Activated CD4-positive, alpha-beta T cell treated with anti-CD3 and anti-CD28 coated beads, Interleukin-2, amount 50 U/mL, for 1 hour (primary cell): ENCODE data around the gene PMPCA.
"Not testable (repeated sequence)": the region's sequence is repeated elsewhere in the genome, so short reads cannot be mapped to it uniquely, and the experiment has no call there.

ENCODE experiments used
- DNase-seq: peaks from one replicate; pipeline ENCODE4 v3.0.0-alpha.2; 2020

Gene PMPCA

DNA sequence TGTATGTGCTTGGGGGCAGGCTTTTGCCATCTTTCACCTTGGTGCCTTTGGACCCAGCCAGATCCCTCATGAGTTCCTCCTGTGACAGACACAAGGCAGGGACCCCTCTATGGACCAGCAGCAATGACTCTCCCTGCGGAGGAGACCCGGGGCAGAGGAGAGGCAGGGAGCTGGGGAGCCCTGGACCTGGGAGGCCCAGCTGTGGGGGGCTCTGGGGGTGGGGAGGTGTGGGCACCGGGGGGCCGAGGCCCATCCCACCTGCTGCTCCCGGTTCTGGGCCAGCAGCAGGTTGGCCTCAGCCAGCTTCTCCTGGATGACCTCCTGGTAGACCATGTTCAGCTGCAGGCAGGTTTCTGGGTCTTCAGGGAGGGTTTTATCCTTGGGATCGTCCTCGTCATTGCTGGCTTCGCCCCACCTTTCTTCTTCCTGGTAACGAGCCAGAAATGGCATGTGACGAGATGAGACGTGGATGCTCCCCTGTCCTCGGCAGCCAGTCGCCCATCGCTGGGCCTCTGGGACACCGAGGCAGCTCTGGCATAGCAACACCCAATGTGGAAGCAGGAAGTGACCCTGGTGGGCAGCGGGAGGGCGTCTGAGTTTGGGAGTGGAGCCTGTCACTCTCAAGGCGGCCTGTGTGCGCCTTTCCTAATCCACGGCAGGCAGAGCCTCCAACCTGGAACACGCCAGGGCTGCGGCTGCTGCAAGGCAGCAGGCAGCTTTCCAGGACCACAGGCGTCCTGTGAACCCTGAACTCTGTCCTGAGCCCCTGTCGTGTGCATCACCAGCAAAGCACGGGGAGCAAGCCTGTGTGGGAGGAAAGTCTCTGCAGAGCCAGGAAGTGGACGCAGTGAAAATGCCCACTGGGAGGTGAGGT, 14.9 kb upstream of the PMPCA start:
- no peak for DNase-seq

DNA sequence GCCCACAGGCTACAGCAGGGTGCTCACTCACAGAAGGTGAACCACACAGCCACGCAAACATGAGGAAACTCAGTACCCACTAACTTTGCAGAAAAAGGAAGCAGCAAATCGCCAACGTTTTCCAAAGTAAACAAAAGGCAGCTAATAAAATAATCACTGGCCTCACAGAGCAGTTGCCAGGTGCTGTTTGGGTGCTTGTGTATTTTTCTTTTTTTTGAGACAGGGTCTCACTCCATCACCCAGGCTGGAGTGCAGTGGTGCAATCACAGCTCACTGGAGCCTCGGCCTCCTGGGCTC, 14.3 kb upstream of the PMPCA start:
- no peak for DNase-seq

DNA sequence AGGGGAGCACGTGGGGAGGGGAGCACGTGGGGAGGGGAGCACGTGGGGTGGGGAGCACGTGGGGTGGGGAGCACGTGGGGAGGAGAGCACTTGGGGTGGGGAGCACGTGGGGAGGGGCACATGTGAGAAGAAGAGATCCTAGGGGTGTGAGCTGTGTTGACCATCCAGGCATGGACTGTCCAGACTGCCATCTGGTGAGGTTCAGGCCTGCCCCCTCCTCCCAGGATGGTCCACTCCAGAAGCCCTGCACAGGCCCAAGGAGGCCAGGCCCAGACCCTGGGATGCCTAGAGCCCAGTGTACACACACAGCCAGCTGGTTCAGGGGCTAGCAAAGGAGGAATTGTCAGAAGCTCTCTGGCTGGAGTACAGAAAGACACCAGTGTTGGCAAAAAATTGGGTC, 12.8 kb upstream of the PMPCA start:
- no peak for DNase-seq

DNA sequence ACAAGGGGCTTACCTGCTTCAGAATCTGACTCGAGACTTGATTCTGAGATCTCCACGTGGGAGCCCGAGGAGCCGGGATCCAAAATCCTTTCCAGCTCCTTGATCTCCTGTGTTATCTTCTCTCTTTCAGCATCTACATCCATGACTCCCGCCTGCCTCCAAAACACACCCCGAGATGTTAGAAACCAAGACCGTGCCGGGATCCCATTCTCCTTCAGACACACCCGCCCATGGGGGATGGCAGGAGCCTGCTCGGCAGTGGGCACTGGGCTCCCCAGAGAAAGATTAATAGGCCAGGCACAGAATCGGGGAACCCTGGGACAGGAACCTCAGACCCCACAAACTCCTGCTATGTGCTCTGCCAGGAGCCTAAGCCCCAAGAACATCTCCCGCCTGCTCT, 12.2 kb upstream of the PMPCA start:
- DNase-seq = no peak

DNA sequence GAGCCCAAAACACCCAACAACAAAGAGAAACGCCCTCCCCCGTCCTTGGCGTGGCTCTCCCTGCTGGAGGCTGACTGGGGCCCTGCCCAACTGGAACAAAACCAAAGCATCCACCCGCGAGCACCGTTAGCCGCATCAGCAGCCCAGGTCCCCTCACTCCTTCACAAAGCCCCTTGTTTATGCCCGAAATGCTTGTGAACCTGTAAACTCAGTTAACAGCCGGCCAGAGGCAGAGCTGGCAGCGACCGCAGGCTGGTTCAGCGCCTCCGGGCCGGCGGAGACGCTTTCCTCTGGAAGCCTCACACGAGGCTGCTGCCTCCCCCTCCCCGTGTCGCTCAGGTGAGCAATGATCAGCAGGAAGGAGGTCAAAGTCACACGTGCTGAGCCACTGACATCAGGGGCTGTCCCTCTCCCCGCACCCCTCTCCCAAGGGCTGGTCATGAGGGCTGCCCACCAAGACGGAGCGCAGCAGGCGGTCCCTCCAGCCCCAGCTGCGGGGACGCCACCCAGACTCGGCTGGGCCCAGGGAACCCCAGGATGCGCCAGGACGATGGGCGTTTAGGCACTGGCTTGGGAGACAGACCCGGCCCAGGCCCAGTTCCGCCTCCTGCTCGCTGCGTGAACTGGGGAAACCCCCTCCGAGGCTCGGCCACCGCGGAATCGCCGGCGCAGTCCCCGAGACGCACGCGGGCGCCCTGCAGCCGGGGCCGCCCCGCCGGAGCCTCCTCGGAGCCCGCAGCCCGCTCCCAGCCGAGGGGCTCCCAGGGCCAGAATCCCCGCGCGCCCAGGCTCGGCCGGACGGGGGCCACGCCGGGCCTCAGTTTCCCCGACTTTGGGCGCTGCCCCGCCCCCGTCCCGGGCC, 11.1 kb upstream of the PMPCA start:
- peak; percentile 25 for DNase-seq

DNA sequence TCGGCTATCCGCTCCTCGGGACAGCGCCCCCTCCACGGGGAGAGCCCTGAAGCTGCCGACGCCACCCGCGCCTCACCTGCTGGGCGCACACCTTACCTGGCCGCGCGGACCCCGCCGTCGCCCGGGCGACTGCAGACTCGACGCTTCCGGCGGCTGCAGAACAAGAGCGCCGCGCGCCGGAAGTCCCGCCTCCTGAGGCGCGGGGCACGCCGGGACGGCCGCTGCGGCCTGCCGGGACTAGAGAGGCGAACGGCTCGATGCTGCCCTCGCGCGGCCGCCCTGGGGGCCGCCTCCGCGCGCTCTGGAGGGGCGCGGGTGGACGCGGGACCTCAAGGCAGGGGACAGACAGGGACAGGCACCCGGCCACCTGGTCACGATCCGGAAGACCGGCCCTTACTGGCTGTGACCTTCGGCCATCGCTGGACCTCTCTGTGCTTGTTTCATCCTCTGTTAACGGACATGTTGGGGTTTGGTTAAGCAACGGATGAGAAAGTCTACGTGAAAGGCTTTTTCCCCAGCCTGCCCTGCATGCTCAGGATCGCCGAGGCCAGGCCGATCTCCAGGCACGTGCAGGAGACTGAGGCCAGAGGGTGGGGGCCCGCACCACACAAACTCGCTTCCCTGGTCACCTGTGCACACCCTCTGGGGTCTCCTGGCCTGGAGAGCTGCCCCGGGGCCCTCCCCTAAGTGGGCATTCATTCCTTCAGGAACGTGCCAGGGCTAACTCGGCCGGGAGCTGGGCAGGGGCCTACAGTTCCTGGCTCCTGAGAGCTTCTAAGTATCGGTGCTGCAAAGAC, 10.2 kb upstream of the PMPCA start, which contains the start of gene SNAPC4:
Gene SNAPC4, minus strand, starts transcription at position 133 of the 797 bp plus-strand sequence. CDS start 1,742 bp downstream, outside the sequence.
- DNase-seq = peak; percentile 83

DNA sequence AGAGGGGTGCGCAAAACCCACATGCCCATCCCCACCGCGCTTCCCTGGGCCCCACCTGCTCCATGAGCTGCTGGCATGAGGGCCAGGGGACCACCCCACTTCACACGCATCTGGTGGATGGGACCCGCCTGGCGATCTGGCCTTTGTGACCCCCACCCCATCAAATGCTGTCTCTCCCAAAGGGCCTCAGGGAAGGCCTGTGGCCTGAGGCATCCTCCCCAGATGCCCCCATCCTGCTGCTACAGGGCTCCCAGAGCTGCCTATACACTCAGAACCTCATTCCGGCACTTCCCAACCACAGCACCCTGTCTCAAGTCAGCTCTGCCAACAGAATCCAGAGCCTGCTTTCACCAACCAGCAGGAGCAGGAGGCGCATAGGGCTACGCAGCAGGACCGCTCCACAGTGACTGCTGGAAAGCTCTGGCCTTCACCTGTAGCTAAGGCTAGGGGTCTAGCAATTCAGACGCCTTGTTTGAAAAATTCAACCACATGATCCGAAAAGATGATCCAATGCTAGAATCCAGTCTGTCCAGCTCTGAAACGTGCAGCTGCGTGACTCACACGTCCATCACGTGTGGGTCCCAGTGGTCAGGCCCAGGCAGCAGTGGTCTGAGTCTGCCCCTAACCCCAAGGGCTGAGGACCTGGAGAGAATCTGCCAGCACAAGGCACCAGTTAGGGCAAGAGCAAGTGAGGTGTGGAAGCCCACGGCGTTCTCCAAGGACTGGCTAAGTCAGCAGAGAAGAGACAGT, 9.1 kb upstream of the PMPCA start:
- DNase-seq = no peak

DNA sequence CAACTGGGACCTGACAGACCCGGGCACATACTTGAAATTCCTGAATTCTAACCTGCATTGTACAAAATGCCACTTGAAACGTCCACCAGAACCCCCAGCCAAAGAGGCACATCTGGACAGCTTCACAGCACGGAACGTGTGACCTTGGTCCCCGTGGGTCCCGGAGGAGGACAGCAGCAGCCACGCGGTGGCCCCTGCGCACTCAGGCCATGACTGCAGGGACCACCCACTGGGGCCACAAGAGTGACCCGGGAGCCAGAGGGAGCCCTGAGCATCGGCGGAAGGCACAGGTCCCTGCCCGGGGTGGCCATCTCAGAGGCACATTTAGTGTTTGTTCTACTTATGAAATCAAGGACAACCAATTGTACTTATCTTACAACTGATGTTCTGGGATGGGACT, 8.4 kb upstream of the PMPCA start:
- DNase-seq = no peak

DNA sequence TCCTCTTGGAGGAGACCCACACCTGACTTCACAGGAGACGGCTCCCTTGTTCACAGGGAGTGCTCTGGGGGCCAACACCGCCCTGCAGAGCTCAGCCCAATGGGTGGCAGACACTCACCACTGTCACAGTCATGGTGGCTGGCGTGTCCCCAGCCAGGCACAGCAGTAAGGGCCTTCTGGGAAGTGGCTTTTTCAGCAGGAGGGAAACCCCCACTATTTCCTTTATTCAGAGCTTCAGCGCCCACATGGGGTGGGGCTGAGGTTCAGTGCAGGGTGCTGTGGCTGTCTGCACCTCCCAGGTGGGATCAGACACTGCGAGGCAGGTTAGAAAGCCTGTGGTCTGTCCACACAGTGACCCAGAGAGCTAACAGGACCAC, 6.9 kb upstream of the PMPCA start:
- DNase-seq = peak; percentile 67

DNA sequence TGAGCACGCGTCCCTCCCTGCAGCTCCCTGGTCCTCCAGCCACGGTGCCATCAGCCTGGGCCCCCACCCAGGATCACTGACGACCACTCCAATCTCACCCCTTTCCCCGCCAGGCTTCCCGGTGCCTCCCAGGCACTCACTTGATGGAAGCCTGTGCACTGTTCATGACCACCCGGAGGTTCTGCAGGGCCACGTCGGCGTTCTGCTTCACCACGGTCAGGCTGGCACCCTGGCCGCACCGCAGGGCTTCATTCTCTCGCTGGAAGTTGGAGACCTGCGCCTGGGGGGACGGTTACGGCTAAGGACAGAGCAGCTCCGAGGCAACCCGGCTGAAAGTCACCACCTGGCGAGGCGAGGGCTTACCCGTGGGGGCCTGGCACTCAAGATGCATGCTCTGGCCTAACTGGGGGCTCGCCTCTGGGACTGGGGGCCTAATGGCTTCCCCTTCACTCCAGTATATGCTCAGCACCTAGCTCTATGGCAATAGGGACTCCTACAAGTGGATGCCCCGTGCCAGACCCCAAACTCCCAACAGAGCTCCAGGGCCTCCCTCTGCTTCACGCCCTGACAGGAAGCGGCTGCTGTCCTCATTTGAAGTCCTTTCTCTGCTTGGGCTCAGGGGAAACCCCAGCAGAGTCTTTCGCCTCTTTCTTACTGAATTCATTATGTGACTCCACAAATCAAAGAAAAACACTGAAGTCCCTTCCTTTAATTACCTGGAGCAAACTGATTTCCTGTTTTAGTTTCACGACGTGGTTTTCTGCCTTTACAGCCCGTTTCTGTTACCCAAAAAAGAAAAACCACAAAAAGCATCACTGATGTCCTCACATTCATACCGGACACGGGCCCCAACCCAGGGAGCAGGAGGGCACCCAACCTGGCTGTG, 6.3 kb upstream of the PMPCA start:
- no peak for DNase-seq

DNA sequence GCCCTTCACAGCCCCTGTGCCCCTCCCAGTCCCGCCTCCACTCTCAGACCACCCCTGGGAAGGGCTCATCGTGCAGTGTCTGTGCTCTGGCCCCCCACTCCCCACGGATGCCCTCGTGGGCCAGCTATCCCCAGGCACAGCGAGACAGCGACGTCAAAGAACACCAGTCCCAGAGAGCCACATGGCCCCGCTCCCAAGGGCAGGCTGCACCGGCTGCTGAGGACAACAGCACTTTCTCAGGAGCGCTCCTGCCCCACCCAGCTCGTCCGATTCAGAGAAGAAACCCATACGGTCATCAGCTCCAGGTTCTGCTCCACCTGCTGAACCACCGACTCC, 5.7 kb upstream of the PMPCA start:
- no peak for DNase-seq

DNA sequence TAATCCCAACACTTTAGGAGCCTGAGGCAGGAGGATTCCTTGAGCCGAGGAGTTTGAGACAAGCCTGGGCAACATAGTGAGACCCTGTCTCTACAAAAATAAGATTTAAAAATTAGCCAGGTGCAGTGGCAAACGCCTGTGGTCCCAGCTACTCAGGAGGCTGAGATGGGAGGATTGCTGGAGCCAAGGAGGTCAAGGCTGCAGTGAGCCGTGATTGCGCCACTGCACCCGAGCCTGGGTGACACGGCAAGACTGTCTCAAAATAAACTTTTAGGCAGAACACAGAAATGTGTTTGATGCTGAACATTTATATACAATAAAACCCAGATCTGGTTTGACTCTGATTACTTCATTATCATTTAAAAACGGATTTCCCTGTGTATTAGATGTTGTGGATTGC, 5.0 kb upstream of the PMPCA start:
- DNase-seq = no peak

DNA sequence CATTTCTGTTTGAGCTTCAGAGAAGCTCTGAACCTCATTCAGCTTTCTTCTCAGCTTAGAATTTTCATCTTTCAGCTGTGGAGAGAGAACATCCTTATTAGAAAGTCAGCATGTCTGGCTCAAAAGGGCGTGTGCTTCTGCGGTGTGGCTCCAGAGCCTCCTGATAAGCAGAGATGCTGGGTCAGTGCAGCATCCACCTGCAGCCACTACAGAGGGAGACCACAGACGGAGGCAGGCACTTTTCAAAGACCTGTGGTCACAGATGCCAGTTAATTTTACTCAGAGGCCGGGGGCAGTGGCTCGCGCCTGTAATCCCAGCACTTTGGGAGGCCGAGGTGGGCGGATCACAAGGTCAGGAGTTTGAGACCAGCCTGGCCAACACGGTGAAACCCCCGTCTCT, 4.6 kb upstream of the PMPCA start:
- DNase-seq = not testable (repeated sequence)

DNA sequence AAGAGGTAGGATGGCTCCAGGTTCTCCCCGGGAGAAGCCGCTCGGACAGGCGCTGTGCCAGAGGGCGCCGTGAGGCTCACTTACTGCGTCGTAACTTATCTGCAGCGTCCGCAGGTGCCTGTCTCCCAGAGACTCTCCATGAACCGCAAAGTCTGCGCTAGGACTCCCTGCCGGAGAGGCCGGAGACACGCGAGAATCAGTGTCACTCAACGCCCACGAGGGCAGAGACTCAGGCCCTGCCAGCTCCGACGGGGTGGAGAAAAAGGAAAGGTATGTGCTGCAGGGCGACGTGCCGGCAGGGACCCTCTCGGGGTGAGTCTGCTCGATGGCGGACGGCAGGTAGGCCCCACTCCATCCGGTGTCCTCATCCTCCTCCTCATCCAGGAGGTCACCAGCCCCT, 3.4 kb upstream of the PMPCA start:
- not testable (repeated sequence) for DNase-seq

DNA sequence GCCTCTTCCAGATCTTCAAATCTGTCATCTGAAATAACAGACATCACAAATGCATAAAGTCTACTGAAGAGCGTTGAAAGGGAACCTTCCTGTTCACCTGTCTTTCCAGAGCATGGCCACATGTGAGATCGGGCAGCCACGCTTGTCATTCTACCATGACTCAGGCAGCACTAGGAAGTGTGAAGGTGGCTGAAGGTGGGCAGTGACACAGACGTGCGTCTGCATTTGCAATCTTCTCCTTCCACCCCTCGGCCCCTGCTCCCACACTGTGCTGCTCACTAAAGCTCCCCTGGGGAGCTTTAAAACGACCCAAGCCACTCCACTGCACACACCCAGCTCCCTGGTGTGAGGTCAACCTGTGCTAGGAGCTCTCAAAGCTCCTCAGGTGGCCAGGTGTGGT, 2.5 kb upstream of the PMPCA start:
- DNase-seq = no peak

DNA sequence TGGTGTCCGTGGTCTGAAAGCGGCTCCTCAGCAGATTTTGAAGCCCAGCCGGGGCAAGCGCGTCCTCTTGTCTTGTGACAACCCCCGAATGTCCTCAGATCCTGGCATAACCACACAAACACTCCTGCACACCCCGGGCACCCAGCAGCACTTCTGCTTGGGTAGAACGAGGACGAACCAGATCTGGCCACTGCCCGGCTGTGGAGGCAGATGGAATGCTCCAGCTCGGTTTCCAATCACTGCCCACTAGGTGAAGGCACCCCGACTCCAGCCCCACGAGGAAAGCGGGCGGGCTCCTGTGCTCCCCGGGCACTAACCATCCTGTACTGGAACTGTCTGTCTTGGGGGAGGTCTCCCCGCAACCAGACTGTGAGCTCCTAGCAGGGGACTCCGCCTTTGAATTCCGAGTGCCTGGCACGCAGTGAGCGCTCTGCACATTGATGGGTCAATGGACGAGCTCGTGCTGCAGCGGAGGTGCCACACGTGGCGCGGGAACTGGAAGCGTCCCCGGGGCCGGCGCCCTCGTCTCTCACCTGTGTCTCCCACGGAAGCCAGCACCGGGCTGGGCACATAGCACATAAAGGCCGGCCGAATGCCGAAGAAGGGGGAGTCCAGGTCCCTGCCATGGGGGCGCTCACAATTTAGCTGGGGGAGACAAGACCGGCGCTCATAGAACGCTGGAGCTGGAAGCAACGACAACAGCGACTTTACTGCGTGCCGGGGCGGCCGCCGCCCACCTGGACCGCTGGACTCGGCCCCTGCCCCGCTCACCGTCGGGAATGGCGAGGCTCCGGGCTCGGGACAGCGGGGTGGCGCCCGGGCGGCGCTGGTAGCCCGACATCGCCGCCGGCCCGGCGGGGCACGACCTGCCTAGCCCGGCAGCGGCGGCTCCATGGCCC, 652 bp upstream of the PMPCA start:
- DNase-seq = peak; percentile 25

DNA sequence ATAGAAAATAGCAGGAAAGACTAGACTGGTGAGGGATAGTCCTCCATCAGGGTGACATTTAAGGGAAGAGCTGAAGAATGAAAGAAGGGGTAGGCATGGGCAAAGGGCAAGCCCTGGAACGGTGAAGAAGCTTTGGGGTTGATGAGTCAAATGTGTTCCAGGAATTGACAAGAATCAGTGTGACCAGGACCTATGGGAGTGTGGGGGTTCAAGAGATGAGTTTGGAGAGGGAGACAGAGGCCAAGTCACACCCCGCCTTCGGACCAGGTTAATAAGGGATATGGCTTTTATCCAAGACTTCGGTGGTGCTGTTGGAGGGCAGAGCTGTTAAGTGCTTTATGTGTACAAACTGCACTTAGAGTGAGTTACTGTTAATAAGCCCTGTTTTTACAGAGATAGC, 920 bp downstream of the PMPCA start:
- no peak for DNase-seq

DNA sequence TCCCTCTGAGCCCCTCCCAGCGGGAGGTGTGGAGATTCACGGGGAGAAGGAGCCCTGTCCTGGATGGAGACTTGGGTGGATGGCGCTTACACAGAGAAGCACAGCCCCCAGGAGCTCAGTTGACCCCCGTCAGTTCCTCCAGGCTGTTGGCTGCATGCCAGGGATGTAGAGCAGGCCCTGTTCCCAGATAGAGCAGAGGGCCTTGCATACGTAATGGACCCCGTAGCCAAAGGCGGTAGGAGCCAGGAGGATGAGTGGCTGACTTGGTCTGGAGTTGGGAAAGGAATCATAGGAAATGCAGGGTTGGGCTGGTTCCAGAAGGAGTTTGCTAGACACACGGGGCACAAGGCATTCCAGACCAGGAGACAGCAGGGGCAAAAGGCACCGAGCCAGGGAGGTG, 2.5 kb downstream of the PMPCA start:
- DNase-seq = no peak

DNA sequence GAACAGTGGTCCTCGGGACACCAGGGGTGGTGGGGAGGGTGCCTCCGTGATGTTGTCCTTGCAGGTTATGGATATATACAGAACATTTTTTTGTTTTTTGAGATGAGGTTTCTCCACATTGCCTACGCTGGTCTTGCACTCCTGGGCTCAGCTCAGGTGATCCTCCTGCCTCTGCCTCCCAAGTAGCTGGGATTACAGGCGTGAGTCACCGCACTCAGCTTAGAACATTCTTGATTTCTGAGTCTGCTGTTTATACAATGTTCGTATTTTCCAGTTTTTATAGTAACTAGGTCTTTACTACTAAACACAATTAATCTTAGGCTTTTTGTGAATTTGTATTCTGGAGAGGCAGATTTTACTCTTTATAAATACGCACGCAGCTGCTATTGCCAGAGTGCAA, 6.0 kb downstream of the PMPCA start:
- DNase-seq = no peak

DNA sequence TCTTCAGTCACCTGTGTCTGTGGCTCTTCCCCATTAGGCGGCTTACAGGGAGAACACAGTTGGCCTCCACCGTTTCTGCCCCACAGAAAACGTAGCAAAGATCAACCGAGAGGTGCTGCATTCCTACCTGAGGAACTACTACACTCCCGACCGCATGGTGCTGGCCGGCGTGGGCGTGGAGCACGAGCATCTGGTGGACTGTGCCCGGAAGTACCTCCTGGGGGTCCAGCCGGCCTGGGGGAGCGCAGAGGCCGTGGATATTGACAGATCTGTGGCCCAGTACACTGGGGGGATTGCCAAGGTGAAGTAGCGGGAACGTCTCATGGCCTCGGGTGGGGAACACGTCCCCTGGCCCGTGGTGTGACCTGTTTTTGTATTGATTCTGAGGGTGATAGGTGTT, 6.5 kb downstream of the PMPCA start:
- no peak for DNase-seq
